OCI-LY7 (cell line): ENCODE measurements around the gene REC114. TPM values are rescaled to one million over a fixed set of nuclear protein-coding genes. Genes with fewer than 3 reads are reported as not detected.

ENCODE experiments used
- BruUV-seq: library from RNA; stranded (reverse); fragments of 400-500 nt; replicated peaks from 2 replicates; lab custom pipeline; 2021; lab: Mats Ljungman, UMichigan
- CTCF ChIA-PET: fragments of 300-600 bp; sonication (Branson Sonifier 250); formaldehyde crosslinking; loops from one replicate; lab custom pipeline; 2022; ENCODE audit warnings: antibody characterized with exemption; ENCODE audit not compliant: unreplicated experiment; lab: Charles Lee
- POLR2A ChIA-PET: fragments of 300-600 bp; sonication (Branson Sonifier 250); formaldehyde crosslinking; loops from one replicate; lab custom pipeline; 2022; ENCODE audit warnings: antibody characterized with exemption; lab: Charles Lee
- DNase-seq: peaks from one replicate; pipeline ENCODE4 v3.0.0-alpha.2; 2015; ENCODE audit warnings: low spot score
- H2AFZ ChIP-seq: fragments of 200-600 bp; sonication (generic), shearing (Covaris generic); 2 replicates; pipeline ENCODE4 v1.6.1; 2014; ENCODE audit warnings: mild to moderate bottlenecking, antibody characterized with exemption, low read length, moderate library complexity
- H3K27ac ChIP-seq: fragments of 200-600 bp; sonication (generic); 2 replicates; pipeline ENCODE4 v1.5.1; 2014; ENCODE audit warnings: mixed run types, low read depth, mild to moderate bottlenecking, moderate library complexity, low read length, inconsistent platforms; ENCODE audit not compliant: poor library complexity, severe bottlenecking
- H3K36me3 ChIP-seq: fragments of 200-600 bp; sonication (generic); 2 replicates; pipeline ENCODE4 v1.6.1; 2014; ENCODE audit warnings: mild to moderate bottlenecking, antibody characterized with exemption, low read length, moderate library complexity, mixed read lengths; ENCODE audit not compliant: insufficient read depth
- H3K4me1 ChIP-seq: fragments of 200-600 bp; sonication (generic); 2 replicates; pipeline ENCODE4 v1.5.1; 2014; ENCODE audit warnings: mild to moderate bottlenecking, low read length; ENCODE audit not compliant: insufficient read depth, poor library complexity, severe bottlenecking
- H3K4me2 ChIP-seq: fragments of 200-600 bp; sonication (generic); 2 replicates; pipeline ENCODE4 v1.6.1; 2014; ENCODE audit warnings: mild to moderate bottlenecking, low read length
- H3K4me3 ChIP-seq: fragments of 200-600 bp; sonication (generic); 2 replicates; pipeline ENCODE4 v1.5.1; 2014; ENCODE audit warnings: mild to moderate bottlenecking, low read depth, low read length; ENCODE audit not compliant: poor library complexity, severe bottlenecking
- H3K79me2 ChIP-seq: fragments of 200-600 bp; sonication (generic); 2 replicates; pipeline ENCODE4 v1.6.1; 2016; ENCODE audit warnings: low read depth, mild to moderate bottlenecking, low read length, moderate library complexity, mixed read lengths; ENCODE audit not compliant: insufficient read depth
- H3K9me2 ChIP-seq: fragments of 200-600 bp; sonication (generic); 2 replicates; pipeline ENCODE4 v1.6.1; 2016; ENCODE audit warnings: mild to moderate bottlenecking, low read length, mixed read lengths; ENCODE audit not compliant: insufficient read depth
- H3K9me3 ChIP-seq: fragments of 200-600 bp; sonication (generic); 2 replicates; pipeline ENCODE4 v1.6.1; 2014; ENCODE audit warnings: mild to moderate bottlenecking, mixed run types, low read length, mixed read lengths
- H4K20me1 ChIP-seq: fragments of 200-600 bp; sonication (generic); 2 replicates; pipeline ENCODE4 v1.6.1; 2014; ENCODE audit warnings: mild to moderate bottlenecking, antibody characterized with exemption, low read length, moderate library complexity, mixed read lengths; ENCODE audit not compliant: insufficient read depth
- CTCF ChIP-seq: fragments of 200-600 bp; sonication (generic); conservative IDR thresholded peaks from 2 replicates; pipeline ENCODE4 v1.5.1; 2014; ENCODE audit warnings: mild to moderate bottlenecking, antibody characterized with exemption, low read length, moderate library complexity, mixed read lengths
- EZH2phosphoT487 ChIP-seq: fragments of 200-600 bp; sonication (generic); IDR thresholded peaks from 2 replicates; pipeline ENCODE4 v1.6.1; 2018; ENCODE audit warnings: low read depth, borderline replicate concordance, mild to moderate bottlenecking, mixed run types, antibody characterized with exemption, low read length, moderate library complexity, mixed read lengths
- intact Hi-C: fragments of 100-400 bp; cut with micrococcal nuclease; formaldehyde crosslinking; loops from one replicate; pipeline ENCODE4 v1.10.0; 2022; ENCODE audit not compliant: unreplicated experiment
- total RNA-seq, 2 experiments: library from RNA; depleted of rRNA in 1 of 2; stranded (reverse); fragments of >200 nt in 1 of 2; shearing (Covaris generic) in 1 of 2; gene quantifications; 2 replicates each; pipeline ENCODE4 v1.2.3, GENCODE V29; 2014 to 2022

The REC114 gene
- total RNA-seq, 2 experiments from 2014 or later = not detected

- CTCF ChIA-PET = interaction anchor here (0.6 kb wide), 1 partner anchor 86 kb away, joined by 3 read pairs; no protein-coding TSS in a partner anchor
- no peak for TF ChIP-seq EZH2phosphoT487
- TF ChIP-seq CTCF = no peak
- no peaks in the 10 kb centered on the region for H3K79me2 ChIP-seq
These were observed 107.2 kb downstream of the REC114 start for GRCh38 chr15:73550190-73550589.

GRCh38 chr15:73555080-73555479 lies 112.1 kb downstream of the REC114 start:
- peaks cover 20% of the 10 kb centered on the region; the same call in 1 of the 2 replicates for H3K36me3 ChIP-seq
- BruUV-seq = no TSS peak
- H2AFZ ChIP-seq = no peak overlapping the region
- POLR2A ChIA-PET = no interaction called here
- intact Hi-C loops = no loop called here
- H3K27ac ChIP-seq = no peak overlapping the region
- TF ChIP-seq EZH2phosphoT487 (no peak), CTCF (no peak)
- H3K4me2 ChIP-seq = no peak overlapping the region
- no peaks in the 10 kb centered on the region for H3K79me2 ChIP-seq
- CTCF ChIA-PET = no interaction called here
- no peaks in the 10 kb centered on the region for H3K9me3 ChIP-seq
- no peak for DNase-seq
- no peak overlapping the region for H3K4me3 ChIP-seq
- no peaks in the 10 kb centered on the region for H3K9me2 ChIP-seq
- H3K4me1 ChIP-seq = no peaks in the 10 kb centered on the region
- no peaks in the 10 kb centered on the region for H4K20me1 ChIP-seq

More at GRCh38 chr15:73550190-73550589, 107.2 kb downstream of the REC114 start:
- H3K9me2 ChIP-seq = no peaks in the 10 kb centered on the region
- POLR2A ChIA-PET = no interaction called here
- DNase-seq = no peak
- intact Hi-C loops = no loop called here
- H3K27ac ChIP-seq = no peak overlapping the region
- H2AFZ ChIP-seq = no peak overlapping the region
- no peaks in the 10 kb centered on the region for H3K36me3 ChIP-seq
- no peak overlapping the region for H3K4me2 ChIP-seq
- no peaks in the 10 kb centered on the region for H3K9me3 ChIP-seq
- BruUV-seq = no TSS peak
- H3K4me1 ChIP-seq = no peaks in the 10 kb centered on the region
- H3K4me3 ChIP-seq = no peak overlapping the region
- H4K20me1 ChIP-seq = no peaks in the 10 kb centered on the region

GRCh38 chr15:73558529-73558928 lies 115.6 kb downstream of the REC114 start:
- no peaks in the 10 kb centered on the region for H3K9me2 ChIP-seq
- H3K79me2 ChIP-seq = no peaks in the 10 kb centered on the region
- no peak for TF ChIP-seq EZH2phosphoT487
- TF ChIP-seq CTCF = no peak
- no peak overlapping the region for H3K4me3 ChIP-seq
- no peaks in the 10 kb centered on the region for H3K4me1 ChIP-seq
- intact Hi-C loops = no loop called here
- H3K9me3 ChIP-seq = no peaks in the 10 kb centered on the region
- BruUV-seq = no TSS peak
- no peak overlapping the region for H3K27ac ChIP-seq
- H3K4me2 ChIP-seq = no peak overlapping the region
- DNase-seq = no peak
- ChIA-PET POLR2A (no interaction called here), CTCF (interaction anchor here (0.6 kb wide), 1 partner anchor 78 kb away, joined by 3 read pairs; no protein-coding TSS in a partner anchor)
- no peak overlapping the region for H2AFZ ChIP-seq
- no peaks in the 10 kb centered on the region for H4K20me1 ChIP-seq
- peaks cover 48% of the 10 kb centered on the region; the same call in 1 of the 2 replicates for H3K36me3 ChIP-seq
